ENCODE results near the gene PLSCR3.
A peak's percentile ranks its signal among the peaks of the same experiment; 100 is the strongest.

The PLSCR3 gene

GRCh38 chr17:7435676-7436555, 41.6 kb upstream of the PLSCR3 start:
- H3K4me3 ChIP-seq (ENCODE audit: control insufficient read depth, low read depth, low read length), result peak overlapping the region; percentile 20
- TF ChIP-seq CTCF (conservative IDR thresholded peaks at IDR 0.05; ENCODE audit: control insufficient read depth, insufficient read depth, low read depth, low read length), result no peak
- DNase-seq (ENCODE audit: low read depth), result no peak

GRCh38 chr17:7432296-7432695, 38.0 kb upstream of the PLSCR3 start:
- no peak overlapping the region for H3K4me3 ChIP-seq (ENCODE audit: control insufficient read depth, low read depth, low read length)
- no peak for DNase-seq (ENCODE audit: low read depth)
- TF ChIP-seq CTCF (conservative IDR thresholded peaks at IDR 0.05; ENCODE audit: control insufficient read depth, insufficient read depth, low read depth, low read length), result no peak

GRCh38 chr17:7431231-7431630, 36.9 kb upstream of the PLSCR3 start:
- no peak for TF ChIP-seq CTCF (conservative IDR thresholded peaks at IDR 0.05; ENCODE audit: control insufficient read depth, insufficient read depth, low read depth, low read length)
- DNase-seq (ENCODE audit: low read depth), result no peak

GRCh38 chr17:7429722-7430121, 35.4 kb upstream of the PLSCR3 start:
- H3K4me3 ChIP-seq (ENCODE audit: control insufficient read depth, low read depth, low read length), result no peak overlapping the region
- TF ChIP-seq CTCF (conservative IDR thresholded peaks at IDR 0.05; ENCODE audit: control insufficient read depth, insufficient read depth, low read depth, low read length), result no peak
- DNase-seq (ENCODE audit: low read depth), result no peak

More at GRCh38 chr17:7431231-7431630, 36.9 kb upstream of the PLSCR3 start:
- no peak overlapping the region for H3K4me3 ChIP-seq (ENCODE audit: control insufficient read depth, low read depth, low read length)

GRCh38 chr17:7428557-7428956, 34.2 kb upstream of the PLSCR3 start, which contains the start of gene SPEM3:
SPEM3 (plus strand) TSS chr17:7428857; CDS start chr17:7428903, 46 bp downstream.
- no peak within 1 kb of the TSS for H3K4me3 ChIP-seq (ENCODE audit: control insufficient read depth, low read depth, low read length)
- TF ChIP-seq CTCF (conservative IDR thresholded peaks at IDR 0.05; ENCODE audit: control insufficient read depth, insufficient read depth, low read depth, low read length), result no peak
- no peak for DNase-seq (ENCODE audit: low read depth)

- DNase-seq (ENCODE audit: low read depth), result no peak
- H3K4me3 ChIP-seq (ENCODE audit: control insufficient read depth, low read depth, low read length), result no peak overlapping the region
- no peak for TF ChIP-seq CTCF (conservative IDR thresholded peaks at IDR 0.05; ENCODE audit: control insufficient read depth, insufficient read depth, low read depth, low read length)
Observed at GRCh38 chr17:7427549-7427948, 33.2 kb upstream of the PLSCR3 start.
